HG02885 (cell line): ENCODE measurements around the gene GALNTL6.
"Not testable (repeated sequence)": the region's sequence is repeated elsewhere in the genome, so short reads cannot be mapped to it uniquely, and the experiment has no call there.

Source experiments
- ATAC-seq: cut with Tn5 transposase; IDR thresholded peaks from one replicate; pipeline ENCODE4 v1.9.1; 2021; ENCODE audit warnings: mild to moderate bottlenecking; ENCODE audit not compliant: unreplicated experiment, poor library complexity

The GALNTL6 gene

DNA sequence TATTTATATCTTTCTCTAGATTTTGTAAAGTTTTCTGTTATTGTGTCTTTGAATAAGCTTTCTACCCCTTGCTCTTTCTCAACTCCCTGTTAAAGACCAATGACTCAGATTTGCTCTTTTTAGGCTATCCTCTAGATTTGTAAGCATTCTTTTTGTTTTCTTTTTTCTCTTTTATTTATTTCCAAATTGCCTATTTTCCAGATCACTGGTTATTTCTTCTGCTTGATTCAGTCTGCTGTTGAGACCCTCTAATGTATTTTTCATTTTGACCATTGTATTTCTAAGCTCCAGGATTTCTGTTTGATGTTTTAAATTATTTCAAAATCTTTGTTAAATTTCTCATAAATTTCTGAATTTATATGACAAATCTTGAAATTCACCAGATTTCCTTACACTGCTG is 892.8 kb downstream of the GALNTL6 start:
- no peak for ATAC-seq

DNA sequence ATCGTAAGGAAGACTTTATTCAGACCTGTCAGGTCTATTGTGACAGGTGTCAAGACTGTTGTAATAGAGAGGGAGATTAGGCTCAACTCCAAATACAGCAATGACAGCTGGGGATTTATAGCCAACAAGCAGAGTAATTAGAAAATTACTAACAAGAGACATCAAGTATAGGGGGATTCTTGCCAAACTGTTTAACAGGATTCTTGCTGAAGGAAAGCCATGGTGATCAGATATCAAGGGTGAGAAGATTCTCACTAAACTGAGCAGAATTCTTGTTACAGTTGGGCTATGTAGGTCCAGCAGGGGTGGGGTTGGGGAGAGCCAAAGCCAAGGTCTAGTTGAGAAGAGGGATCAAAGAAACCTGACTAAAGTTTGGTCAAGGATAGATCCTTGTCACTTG is 894.4 kb downstream of the GALNTL6 start:
- ATAC-seq = no peak

DNA sequence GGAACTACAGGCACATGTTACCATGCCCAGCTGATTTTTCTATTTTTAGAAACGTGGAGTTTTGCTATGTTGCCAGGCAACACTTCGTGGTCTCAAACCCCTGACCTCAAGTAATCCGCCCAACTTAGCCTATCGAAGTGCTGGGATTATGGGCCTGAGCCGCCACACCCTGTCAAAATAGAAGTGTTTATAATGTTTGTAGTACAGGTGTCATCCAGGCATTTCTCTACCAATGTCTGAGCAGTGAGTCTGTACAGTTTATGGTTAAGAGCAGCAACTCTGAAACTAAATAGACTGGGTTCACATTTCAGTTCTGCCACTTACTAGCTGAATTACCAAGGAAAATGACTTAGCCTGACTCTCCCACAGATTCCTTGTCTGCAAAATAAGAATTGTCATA is 895.0 kb downstream of the GALNTL6 start:
- ATAC-seq = no peak

- no peak for ATAC-seq
Measured at GRCh38 chr4:172709376-172709775, 896.2 kb downstream of the GALNTL6 start.

DNA sequence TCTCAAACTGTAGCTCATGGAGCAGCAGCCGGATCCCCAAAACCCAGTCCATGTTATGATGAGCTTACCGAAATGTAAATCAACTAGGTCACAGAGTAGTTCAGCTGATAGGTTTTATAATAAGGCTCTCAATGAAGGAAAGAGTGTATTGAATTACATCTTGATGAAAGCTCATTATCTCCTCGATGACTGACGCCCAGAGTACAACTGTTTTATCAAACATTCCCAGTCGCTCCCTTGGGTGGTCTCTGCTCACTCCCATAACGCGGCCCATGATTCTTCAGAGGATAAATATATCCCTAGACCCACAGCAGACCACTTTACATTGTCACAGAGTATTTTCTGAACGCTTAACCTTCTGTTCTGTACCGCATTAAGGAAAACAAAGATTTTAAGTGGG is 903.1 kb downstream of the GALNTL6 start:
- ATAC-seq = no peak

GRCh38 chr4:172721659-172722058 is 908.5 kb downstream of the GALNTL6 start:
- ATAC-seq = no peak

GRCh38 chr4:172725581-172725980 is 912.4 kb downstream of the GALNTL6 start:
- ATAC-seq = no peak

DNA sequence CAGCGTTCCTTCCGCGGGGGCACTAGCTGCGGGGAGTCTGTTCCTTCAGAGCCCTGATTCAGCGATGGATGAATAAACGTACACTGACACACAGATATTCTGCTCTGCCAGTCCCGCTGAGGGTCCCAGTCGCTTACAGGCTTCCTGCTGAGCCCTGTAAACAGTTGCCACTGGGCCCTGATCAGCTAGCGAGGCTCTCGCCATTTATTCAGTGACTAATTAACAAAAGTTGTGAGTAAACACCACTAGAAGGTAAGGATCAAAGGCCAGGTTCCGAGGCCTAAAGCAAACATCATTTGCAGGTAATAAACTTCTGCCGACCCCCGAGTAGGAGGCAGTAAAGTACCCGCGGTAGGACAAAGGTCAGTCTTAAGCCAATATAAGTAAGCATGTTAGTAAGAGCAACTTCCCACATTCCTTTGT is 912.8 kb downstream of the GALNTL6 start:
- no peak for ATAC-seq

DNA sequence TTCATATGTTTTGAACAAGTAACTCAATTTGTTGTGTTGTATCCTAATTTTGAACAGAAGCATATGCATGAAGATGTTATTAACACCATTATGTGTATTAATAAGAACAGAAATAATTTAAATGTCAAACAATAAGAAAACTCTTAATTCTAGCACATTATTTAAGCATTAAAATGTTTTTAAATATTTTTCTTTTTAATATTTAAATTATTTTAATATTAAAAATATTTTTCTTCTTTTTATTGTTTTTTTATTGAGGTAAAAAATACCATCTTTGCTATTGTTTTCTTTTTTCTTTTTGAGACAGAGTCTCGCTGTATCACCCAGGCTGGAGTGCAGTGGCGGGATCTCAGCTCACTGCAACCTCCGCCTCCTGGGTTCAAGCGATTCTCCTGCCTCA is 914.4 kb downstream of the GALNTL6 start:
- ATAC-seq = no peak

DNA sequence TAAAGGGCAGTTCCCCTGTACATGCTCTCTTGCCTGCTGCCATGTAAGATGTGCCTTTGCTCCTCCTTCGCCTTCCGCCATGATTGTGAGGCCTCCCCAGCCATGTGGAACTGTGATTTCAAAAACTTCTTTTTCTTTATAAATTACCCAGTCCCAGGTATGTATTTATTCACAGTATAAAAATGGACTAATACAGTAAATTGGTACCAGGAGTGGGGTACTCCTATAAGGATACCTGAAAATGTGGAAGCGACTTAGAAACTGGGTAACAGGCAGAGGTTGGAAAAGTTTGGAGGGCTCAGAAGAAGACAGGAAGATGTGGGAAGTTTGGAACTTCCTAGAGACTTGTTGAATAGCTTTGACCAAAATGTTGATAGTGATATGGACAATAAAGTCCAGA is 920.4 kb downstream of the GALNTL6 start:
- not testable (repeated sequence) for ATAC-seq

DNA sequence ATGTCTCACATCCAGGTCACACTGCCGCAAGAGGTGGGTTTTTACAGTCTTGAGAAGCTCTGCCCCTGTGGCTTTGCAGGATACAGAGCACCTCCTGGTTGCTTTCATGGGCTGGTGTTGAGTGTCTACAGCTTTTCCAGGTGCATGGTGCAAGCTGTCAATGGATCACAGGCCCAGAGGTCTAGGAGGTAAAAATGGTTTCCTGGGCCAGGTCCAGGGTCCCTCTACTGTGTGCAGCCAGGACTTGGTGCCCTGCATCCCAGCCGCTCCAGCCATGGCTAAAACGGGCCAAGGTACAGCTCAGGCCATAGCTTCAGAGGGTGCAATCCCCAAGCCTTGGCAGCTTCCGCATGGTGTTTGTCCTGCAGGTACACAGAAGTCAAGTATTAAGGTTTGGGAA is 921.4 kb downstream of the GALNTL6 start:
- ATAC-seq = no peak

DNA sequence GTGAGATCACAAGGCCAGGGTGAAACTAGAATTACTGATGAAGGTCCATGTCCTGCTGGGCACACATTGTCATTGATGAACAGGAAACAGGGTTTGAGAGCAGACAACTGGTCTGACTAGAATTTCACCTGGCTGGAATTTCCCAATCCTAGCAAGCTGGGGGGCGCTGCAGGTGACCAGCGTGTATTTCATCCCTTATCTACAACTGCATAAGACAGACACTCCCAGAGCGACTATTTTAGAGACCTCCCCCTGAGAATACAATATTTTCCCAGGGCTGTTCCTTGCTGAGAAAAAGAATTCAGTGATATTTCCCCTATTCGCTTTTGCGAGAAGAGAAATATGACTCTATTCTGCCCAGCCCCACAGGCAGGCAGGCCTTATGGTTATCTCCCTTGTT is 922.8 kb downstream of the GALNTL6 start:
- no peak for ATAC-seq

DNA sequence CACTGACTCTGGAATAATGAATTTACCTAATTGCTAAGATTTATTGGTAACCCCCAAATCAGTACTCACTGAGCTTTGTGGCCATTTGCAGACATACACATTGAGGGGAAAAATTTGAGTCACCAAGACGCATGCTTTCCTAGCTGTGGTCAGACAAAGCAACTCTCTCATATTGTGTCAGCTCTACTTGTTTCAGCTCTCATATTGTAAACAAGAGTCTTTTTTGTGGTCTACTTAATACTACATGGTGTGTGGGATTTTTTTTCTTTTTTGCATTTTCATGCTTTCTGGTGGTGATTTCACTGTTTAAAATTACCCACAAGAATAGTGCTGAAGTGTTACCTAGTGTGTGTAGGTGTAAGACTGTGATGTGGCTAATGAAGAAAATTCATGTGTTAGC is 927.2 kb downstream of the GALNTL6 start:
- ATAC-seq = peak; percentile 99

DNA sequence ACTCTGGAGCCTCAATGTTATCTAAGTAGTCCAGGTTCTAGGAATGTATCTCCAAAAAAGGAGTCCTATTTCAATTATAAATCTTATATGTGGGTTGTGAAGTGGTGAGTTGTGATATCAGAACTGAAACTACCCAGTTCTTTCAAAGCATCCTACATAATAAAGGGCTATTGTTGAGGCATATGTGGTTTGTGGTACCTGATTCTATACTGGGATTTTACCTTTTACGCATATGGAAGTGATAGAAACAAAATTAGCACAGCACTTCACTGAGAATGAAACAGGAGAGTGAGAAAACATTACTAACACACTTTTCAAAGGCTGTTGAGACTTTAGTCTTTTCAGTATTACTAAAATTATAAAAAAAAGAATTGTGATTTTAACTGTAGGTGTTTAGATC is 937.7 kb downstream of the GALNTL6 start:
- ATAC-seq = peak; percentile 99

DNA sequence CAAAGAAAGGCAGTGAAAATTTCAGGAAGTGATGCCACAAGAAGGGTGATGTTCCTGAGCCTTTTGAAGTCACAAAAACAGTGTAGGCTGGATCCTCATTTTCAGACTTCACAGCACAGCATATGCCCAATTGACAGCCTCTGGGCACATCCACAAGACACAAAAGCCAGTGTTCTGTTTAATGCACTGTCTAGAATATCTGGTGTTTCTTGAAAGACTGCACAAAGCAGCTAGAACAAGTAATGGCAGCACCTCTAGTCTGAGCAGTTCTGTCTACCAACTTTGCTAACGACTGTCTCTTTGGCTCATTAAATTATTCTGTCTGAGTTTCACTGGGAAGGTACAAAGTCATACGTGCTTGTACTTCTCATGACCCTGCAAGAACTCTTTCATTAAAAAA is 938.3 kb downstream of the GALNTL6 start:
- ATAC-seq = peak; percentile 16

GRCh38 chr4:172758586-172759340 is 945.6 kb downstream of the GALNTL6 start:
- ATAC-seq = no peak

GRCh38 chr4:172760512-172760911 is 947.3 kb downstream of the GALNTL6 start:
- no peak for ATAC-seq

GRCh38 chr4:172762895-172763294 is 949.7 kb downstream of the GALNTL6 start:
- no peak for ATAC-seq

DNA sequence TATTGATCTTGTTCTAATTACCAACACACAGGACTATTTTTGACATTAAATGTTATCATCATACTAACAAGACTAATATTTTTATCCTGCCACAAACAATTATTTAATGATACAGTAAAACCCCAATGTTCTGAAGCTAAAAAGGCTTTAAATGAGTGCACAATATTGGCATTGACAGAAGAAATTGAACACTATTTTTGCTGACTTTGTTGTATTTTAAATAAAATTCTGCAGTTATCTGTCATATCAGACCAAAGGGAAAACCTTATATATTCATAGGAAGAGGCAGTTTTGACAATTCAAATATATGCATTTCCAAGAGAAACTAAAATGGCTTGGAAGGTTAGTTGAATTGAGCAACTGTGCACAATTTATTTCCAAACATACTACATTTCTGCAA is 957.6 kb downstream of the GALNTL6 start:
- no peak for ATAC-seq

- no peak for ATAC-seq
Measured at GRCh38 chr4:172772781-172773180, 959.6 kb downstream of the GALNTL6 start.

- no peak for ATAC-seq
Measured at GRCh38 chr4:172776203-172776861, 963.1 kb downstream of the GALNTL6 start.
